HL-60/S4 treated with retinoic acid at 250 ng/mL for 4 days and 3 days (cell line): Measurements from ENCODE around the gene PARVA.

Source experiments
- in situ Hi-C: fragments of 300-500 bp; cut with MboI; formaldehyde crosslinking; loops from 2 replicates; pipeline ENCODE4 v1.7.0; 2022; ENCODE audit warnings: low sequenced_read_pairs

The PARVA gene

GRCh38 chr11:12456651-12457579 lies 79.5 kb downstream of the PARVA start:
- in situ Hi-C loops = no loop called here

GRCh38 chr11:12458042-12458441 lies 80.7 kb downstream of the PARVA start:
- in situ Hi-C loops = no loop called here

GRCh38 chr11:12459374-12459773 lies 82.0 kb downstream of the PARVA start:
- in situ Hi-C loops = no loop called here

- in situ Hi-C loops = no loop called here
Observed at GRCh38 chr11:12459865-12460444, 82.6 kb downstream of the PARVA start.

- in situ Hi-C loops = no loop called here
Observed at GRCh38 chr11:12460466-12460865, 83.1 kb downstream of the PARVA start.

- in situ Hi-C loops = no loop called here
Observed at GRCh38 chr11:12461516-12461915, 84.1 kb downstream of the PARVA start.

- in situ Hi-C loops = no loop called here
Observed at GRCh38 chr11:12464303-12464702, 86.9 kb downstream of the PARVA start.

GRCh38 chr11:12465332-12465731 lies 88.0 kb downstream of the PARVA start:
- in situ Hi-C loops = no loop called here

- in situ Hi-C loops = no loop called here
Observed at GRCh38 chr11:12467610-12468009, 90.2 kb downstream of the PARVA start.

GRCh38 chr11:12469451-12469850 lies 92.1 kb downstream of the PARVA start:
- in situ Hi-C loops = no loop called here

GRCh38 chr11:12470236-12470635 lies 92.9 kb downstream of the PARVA start:
- in situ Hi-C loops = no loop called here

GRCh38 chr11:12472401-12473005 lies 95.1 kb downstream of the PARVA start:
- in situ Hi-C loops = no loop called here

GRCh38 chr11:12473381-12473780 lies 96.0 kb downstream of the PARVA start:
- in situ Hi-C loops = no loop called here

GRCh38 chr11:12474871-12475270 lies 97.5 kb downstream of the PARVA start:
- in situ Hi-C loops = no loop called here

- in situ Hi-C loops = no loop called here
Observed at GRCh38 chr11:12478743-12479142, 101.4 kb downstream of the PARVA start.

GRCh38 chr11:12480401-12480800 lies 103.0 kb downstream of the PARVA start:
- in situ Hi-C loops = no loop called here

- in situ Hi-C loops = no loop called here
Observed at GRCh38 chr11:12482839-12483238, 105.5 kb downstream of the PARVA start.

GRCh38 chr11:12483604-12484003 lies 106.2 kb downstream of the PARVA start:
- in situ Hi-C loops = no loop called here

GRCh38 chr11:12485328-12485727 lies 108.0 kb downstream of the PARVA start:
- in situ Hi-C loops = no loop called here

GRCh38 chr11:12489246-12489772 lies 111.9 kb downstream of the PARVA start:
- in situ Hi-C loops = no loop called here

- in situ Hi-C loops = no loop called here
Observed at GRCh38 chr11:12494699-12495098, 117.3 kb downstream of the PARVA start.
